GM10266 (cell line): ENCODE results near the gene PAN3.

ENCODE experiments used
- DNase-seq: peaks from one replicate; pipeline ENCODE4 v3.0.0; 2012; ENCODE audit errors: extremely low spot score
- CTCF ChIP-seq: IDR thresholded peaks from 2 replicates; pipeline ENCODE4 v1.5.1; 2012; ENCODE audit warnings: mild to moderate bottlenecking, low read depth; ENCODE audit not compliant: control insufficient read depth, insufficient read depth; ENCODE audit errors: missing control alignments

The PAN3 gene

GRCh38 chr13:28286263-28286662 is 147.9 kb downstream of the PAN3 start:
- no peak for DNase-seq
- TF ChIP-seq CTCF, result no peak

- DNase-seq, result no peak
- TF ChIP-seq CTCF, result no peak
Measured at GRCh38 chr13:28297341-28297740, 159.0 kb downstream of the PAN3 start.

- DNase-seq, result no peak
- TF ChIP-seq CTCF, result no peak
Measured at GRCh38 chr13:28299916-28300315, 161.6 kb downstream of the PAN3 start.

GRCh38 chr13:28301839-28302238 is 163.5 kb downstream of the PAN3 start:
- no peak for DNase-seq
- TF ChIP-seq CTCF, result no peak

- no peak for TF ChIP-seq CTCF
- DNase-seq, result no peak
Measured at GRCh38 chr13:28306325-28306724, 168.0 kb downstream of the PAN3 start.

- peak; percentile 27 for TF ChIP-seq CTCF
- peak; percentile 28 for DNase-seq
Measured at GRCh38 chr13:28313579-28313978, 175.2 kb downstream of the PAN3 start.

GRCh38 chr13:28314879-28315278 is 176.5 kb downstream of the PAN3 start:
- TF ChIP-seq CTCF, result no peak
- no peak for DNase-seq

- no peak for TF ChIP-seq CTCF
- DNase-seq, result no peak
Measured at GRCh38 chr13:28316129-28316528, 177.8 kb downstream of the PAN3 start.
